Measurements from ENCODE around the gene CCDC157.

GRCh38 chr22:30332994-30333706, 23.7 kb upstream of the CCDC157 start:
- no peak; the same call in 1 of the 2 replicates for TF ChIP-seq POLR2AphosphoS5 (IDR thresholded peaks at IDR 0.05; ENCODE audit: low read depth, low read length)
- 0 out of 2 replicates have a peak, but pooled peaks have one; percentile 2 for TF ChIP-seq POLR2A (IDR thresholded peaks at IDR 0.05; ENCODE audit: low read depth, low read length)
